BJ (cell line): Measurements from ENCODE around the gene CEP43. TPM values are rescaled to one million over a fixed set of nuclear protein-coding genes. Genes with fewer than 3 reads are reported as not detected.
A peak's percentile ranks its signal among the peaks of the same experiment; 100 is the strongest.

ENCODE experiments used
- CTCF ChIA-PET: fragments of 350-600 bp; formaldehyde crosslinking; extraction: SDS; loops from one replicate; lab custom pipeline; 2021; ENCODE audit warnings: antibody characterized with exemption, inconsistent platforms; lab: Yijun Ruan, JAX
- POLR2A ChIA-PET: fragments of 300-600 bp; sonication (Branson Sonifier 250); formaldehyde crosslinking; extraction: SDS; loops from one replicate; lab custom pipeline; 2021; ENCODE audit warnings: antibody characterized with exemption; lab: Charles Lee
- DNase-seq: peaks from one replicate; pipeline ENCODE4 v3.0.0-alpha.2; 2011; ENCODE audit warnings: low read depth
- H3K27me3 ChIP-seq: 2 replicates; pipeline ENCODE4 v1.6.0; 2011; ENCODE audit warnings: low read length; ENCODE audit not compliant: control insufficient read depth, insufficient read depth
- H3K36me3 ChIP-seq: 2 replicates; pipeline ENCODE4 v1.5.1; 2011; ENCODE audit warnings: low read length; ENCODE audit not compliant: control insufficient read depth, insufficient read depth
- H3K4me3 ChIP-seq: 2 replicates; pipeline ENCODE4 v1.5.1; 2011; ENCODE audit warnings: low read depth, mild to moderate bottlenecking, control low read depth, low read length
- CTCF ChIP-seq: IDR thresholded peaks from 2 replicates; pipeline ENCODE4 v1.5.1; 2011; ENCODE audit warnings: low read depth, mild to moderate bottlenecking, control low read depth, inconsistent platforms, low read length, moderate library complexity; ENCODE audit not compliant: insufficient read depth
- polyA plus RNA-seq: library from polyadenylated mRNA; depleted of rRNA; stranded (reverse); fragments of >200 nt; gene quantifications from 2 replicates; pipeline ENCODE4 v1.2.3, GENCODE V29; 2011

Gene CEP43
- polyA plus RNA-seq, 1 experiment, result 5.6 TPM

- no peak for TF ChIP-seq CTCF
- Histone ChIP-seq H3K36me3 (no peaks in the 10 kb centered on the region), H3K27me3 (no peaks in the 10 kb centered on the region), H3K4me3 (no peak overlapping the region)
- ChIA-PET CTCF (interaction anchor here (0.8 to 5.6 kb wide), 17 partner anchors 8 to 215 kb away, joined by 3 to 60 read pairs (median 7); partner anchors contain the start of genes CEP43 and RNASET2), POLR2A (no interaction called here)
- DNase-seq, result no peak
Observed at GRCh38 chr6:166988674-166989201, 10.5 kb upstream of the CEP43 start.

GRCh38 chr6:166989427-166990032, 9.7 kb upstream of the CEP43 start:
- Histone ChIP-seq H3K27me3 (no peaks in the 10 kb centered on the region), H3K36me3 (no peaks in the 10 kb centered on the region), H3K4me3 (no peak overlapping the region)
- POLR2A ChIA-PET, result no interaction called here
- DNase-seq, result no peak
- TF ChIP-seq CTCF, result peak; percentile 60
- CTCF ChIA-PET, result interaction anchor here (0.7 to 5.6 kb wide), 25 partner anchors 8 to 532 kb away, joined by 3 to 60 read pairs (median 4); partner anchors contain the start of genes CEP43 and RNASET2

- no peak for DNase-seq
- Histone ChIP-seq H3K4me3 (no peak overlapping the region), H3K27me3 (no peaks in the 10 kb centered on the region), H3K36me3 (no peaks in the 10 kb centered on the region)
- POLR2A ChIA-PET, result interaction anchor here (0.5 kb wide), 1 partner anchor 25 kb away, joined by 4 read pairs; no protein-coding TSS in a partner anchor
- no peak for TF ChIP-seq CTCF
- CTCF ChIA-PET, result no interaction called here
Observed at GRCh38 chr6:166996406-166996805, 2.8 kb upstream of the CEP43 start.

- ChIA-PET POLR2A (no interaction called here), CTCF (interaction anchor here (1.0 kb wide), 1 partner anchor 30 kb away, joined by 3 read pairs; no protein-coding TSS in a partner anchor)
- TF ChIP-seq CTCF, result no peak
- no peak for DNase-seq
- no peaks in the 10 kb centered on the region for H3K27me3 ChIP-seq
- H3K4me3 ChIP-seq, result peak overlapping the region; percentile 87
- no peaks in the 10 kb centered on the region for H3K36me3 ChIP-seq
Observed at GRCh38 chr6:166997348-166997747, 1.8 kb upstream of the CEP43 start.

GRCh38 chr6:166997768-166998255, 1.4 kb upstream of the CEP43 start:
- ChIA-PET CTCF (interaction anchor here (0.7 to 1.0 kb wide), 2 partner anchors 8 to 31 kb away, joined by 3 read pairs; no protein-coding TSS in a partner anchor), POLR2A (no interaction called here)
- Histone ChIP-seq H3K27me3 (no peaks in the 10 kb centered on the region), H3K4me3 (peak overlapping the region; percentile 87), H3K36me3 (no peaks in the 10 kb centered on the region)
- peak; percentile 71 for TF ChIP-seq CTCF
- DNase-seq, result peak; percentile 21
